ENCODE results near the gene TRPV5.

GRCh38 chr7:142923391-142923790 is 10.2 kb downstream of the TRPV5 start:
- no peak for TF ChIP-seq EZH2 (IDR thresholded peaks at IDR 0.05)
- TF ChIP-seq POLR2AphosphoS5 (IDR thresholded peaks at IDR 0.05; ENCODE audit: borderline replicate concordance, low read depth, low read length) = no peak
- TF ChIP-seq FOXP2 (optimal IDR thresholded peaks at IDR 0.05; ENCODE audit: control extremely low read depth, extremely low read length, insufficient read depth) = no peak

Measured in SK-N-MC (cell line).